ENCODE results near the gene PCNX2. TPM values are rescaled to one million over a fixed set of nuclear protein-coding genes. Genes with fewer than 3 reads are reported as not detected.
A peak's percentile ranks its signal among the peaks of the same experiment; 100 is the strongest.

The PCNX2 gene
- total and polyA plus RNA-seq, 2 of the 13 experiments (the other 11 are each of a cell fraction or from before 2014, with no cell fraction given) = 0.11 to 0.42 TPM

DNA sequence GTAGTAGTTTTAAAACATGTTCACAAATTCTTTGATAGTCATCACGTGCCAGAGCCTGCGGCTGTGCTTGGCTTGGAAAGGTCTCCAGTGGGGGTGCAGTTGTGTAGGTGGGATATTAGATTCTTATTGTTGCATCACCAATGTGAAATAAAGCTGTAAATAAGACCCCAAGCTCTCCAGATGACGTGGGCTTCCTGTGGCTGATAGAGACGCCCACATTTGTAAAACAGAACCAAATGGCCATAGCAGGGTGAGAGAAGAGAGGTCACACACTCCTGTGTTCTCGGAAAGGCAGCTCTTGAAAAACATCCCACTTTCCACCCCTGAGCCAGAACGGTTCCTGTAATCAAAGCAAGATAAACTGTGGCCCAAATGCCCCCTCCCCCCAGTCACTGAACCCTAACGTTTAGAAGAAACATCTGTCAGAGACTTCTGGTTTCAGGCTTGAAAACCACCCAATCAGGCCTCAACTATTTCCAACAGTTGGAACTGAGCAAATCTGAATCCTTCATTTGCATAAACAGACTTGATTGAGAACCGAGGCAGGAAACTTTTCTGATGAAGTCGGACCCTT lies 351.8 kb downstream of the PCNX2 start:
- ChIA-PET CTCF (ENCODE audit: low intra/inter-chr PET ratio, low total read pairs) (no interaction called here), POLR2A (no interaction called here)
- no peaks in the 10 kb centered on the region for H3K9me3 ChIP-seq (ENCODE audit: low read length)
- H3K4me2 ChIP-seq (ENCODE audit: low read depth, low read length) = no peak overlapping the region
- H3K27me3 ChIP-seq (ENCODE audit: control insufficient read depth in 1 of 2, insufficient read depth in 2 of 2, low read length in 2 of 2) = peaks cover 0 to 5% of the 10 kb centered on the region in 2 experiments; a peak in 2 of 5 replicates
- no peaks in the 10 kb centered on the region for H3K4me1 ChIP-seq (ENCODE audit: insufficient read depth, low read length)
- intact Hi-C loops (cut with micrococcal nuclease; ENCODE audit: unreplicated experiment) (no loop called here), in situ Hi-C loops (cut with HindIII; ENCODE audit: extremely low pct_ligation_motif_present, low pct_unique_long_range_greater_than_20kb) (no loop called here)
- H3K36me3 ChIP-seq (replicated peaks in 1 of 2; ENCODE audit: control insufficient read depth in 1 of 2, insufficient read depth in 2 of 2, low read length in 2 of 2) = no peaks in the 10 kb centered on the region
- peak overlapping the region; percentile 36 for H2AFZ ChIP-seq (ENCODE audit: low read length)
- no peaks in the 10 kb centered on the region for H4K20me1 ChIP-seq (ENCODE audit: insufficient read depth, low read length)
- no peak overlapping the region for H3K4me3 ChIP-seq (replicated peaks in 1 of 3; ENCODE audit: insufficient read depth in 1 of 3, low read depth in 2 of 3, low read length in 3 of 3)
- DNase-seq (ENCODE audit: low spot score) (no peak), ATAC-seq (no peak), FAIRE-seq (no peak)
- WGBS (ENCODE audit: low lambda C conversion rate) = 3% methylated on average over 7 of the region's 9 CpGs
- no peak overlapping the region for H3K9ac ChIP-seq (ENCODE audit: insufficient read depth, low read depth, low read length)
- no TSS peak for BruUV-seq (replicated peaks)
- no peak for TF ChIP-seq ADNP (CRISPR knock-in tag; IDR thresholded peaks at IDR 0.05)
- no peak for TF ChIP-seq CCDC6 (CRISPR knock-in tag; IDR thresholded peaks at IDR 0.05)
- no peak for TF ChIP-seq ZNF589 (CRISPR knock-in tag; conservative IDR thresholded peaks at IDR 0.05)
- TF ChIP-seq, protein P1, sequence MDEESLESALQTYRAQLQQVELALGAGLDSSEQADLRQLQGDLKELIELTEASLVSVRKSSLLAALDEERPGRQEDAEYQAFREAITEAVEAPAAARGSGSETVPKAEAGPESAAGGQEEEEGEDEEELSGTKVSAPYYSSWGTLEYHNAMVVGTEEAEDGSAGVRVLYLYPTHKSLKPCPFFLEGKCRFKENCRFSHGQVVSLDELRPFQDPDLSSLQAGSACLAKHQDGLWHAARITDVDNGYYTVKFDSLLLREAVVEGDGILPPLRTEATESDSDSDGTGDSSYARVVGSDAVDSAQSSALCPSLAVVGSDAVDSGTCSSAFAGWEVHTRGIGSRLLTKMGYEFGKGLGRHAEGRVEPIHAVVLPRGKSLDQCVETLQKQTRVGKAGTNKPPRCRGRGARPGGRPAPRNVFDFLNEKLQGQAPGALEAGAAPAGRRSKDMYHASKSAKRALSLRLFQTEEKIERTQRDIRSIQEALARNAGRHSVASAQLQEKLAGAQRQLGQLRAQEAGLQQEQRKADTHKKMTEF (CRISPR knock-in tag; IDR thresholded peaks at IDR 0.05) = no peak
- no peak for TF ChIP-seq ZNF780A (CRISPR knock-in tag; IDR thresholded peaks at IDR 0.05)
- TF ChIP-seq, protein P2, sequence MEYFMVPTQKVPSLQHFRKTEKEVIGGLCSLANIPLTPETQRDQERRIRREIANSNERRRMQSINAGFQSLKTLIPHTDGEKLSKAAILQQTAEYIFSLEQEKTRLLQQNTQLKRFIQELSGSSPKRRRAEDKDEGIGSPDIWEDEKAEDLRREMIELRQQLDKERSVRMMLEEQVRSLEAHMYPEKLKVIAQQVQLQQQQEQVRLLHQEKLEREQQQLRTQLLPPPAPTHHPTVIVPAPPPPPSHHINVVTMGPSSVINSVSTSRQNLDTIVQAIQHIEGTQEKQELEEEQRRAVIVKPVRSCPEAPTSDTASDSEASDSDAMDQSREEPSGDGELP (IDR thresholded peaks at IDR 0.05; ENCODE audit: borderline replicate concordance, low read depth) = no peak
- no peak for TF ChIP-seq YEATS4 (CRISPR knock-in tag; IDR thresholded peaks at IDR 0.05; ENCODE audit: borderline replicate concordance)
- TF ChIP-seq, protein P3, sequence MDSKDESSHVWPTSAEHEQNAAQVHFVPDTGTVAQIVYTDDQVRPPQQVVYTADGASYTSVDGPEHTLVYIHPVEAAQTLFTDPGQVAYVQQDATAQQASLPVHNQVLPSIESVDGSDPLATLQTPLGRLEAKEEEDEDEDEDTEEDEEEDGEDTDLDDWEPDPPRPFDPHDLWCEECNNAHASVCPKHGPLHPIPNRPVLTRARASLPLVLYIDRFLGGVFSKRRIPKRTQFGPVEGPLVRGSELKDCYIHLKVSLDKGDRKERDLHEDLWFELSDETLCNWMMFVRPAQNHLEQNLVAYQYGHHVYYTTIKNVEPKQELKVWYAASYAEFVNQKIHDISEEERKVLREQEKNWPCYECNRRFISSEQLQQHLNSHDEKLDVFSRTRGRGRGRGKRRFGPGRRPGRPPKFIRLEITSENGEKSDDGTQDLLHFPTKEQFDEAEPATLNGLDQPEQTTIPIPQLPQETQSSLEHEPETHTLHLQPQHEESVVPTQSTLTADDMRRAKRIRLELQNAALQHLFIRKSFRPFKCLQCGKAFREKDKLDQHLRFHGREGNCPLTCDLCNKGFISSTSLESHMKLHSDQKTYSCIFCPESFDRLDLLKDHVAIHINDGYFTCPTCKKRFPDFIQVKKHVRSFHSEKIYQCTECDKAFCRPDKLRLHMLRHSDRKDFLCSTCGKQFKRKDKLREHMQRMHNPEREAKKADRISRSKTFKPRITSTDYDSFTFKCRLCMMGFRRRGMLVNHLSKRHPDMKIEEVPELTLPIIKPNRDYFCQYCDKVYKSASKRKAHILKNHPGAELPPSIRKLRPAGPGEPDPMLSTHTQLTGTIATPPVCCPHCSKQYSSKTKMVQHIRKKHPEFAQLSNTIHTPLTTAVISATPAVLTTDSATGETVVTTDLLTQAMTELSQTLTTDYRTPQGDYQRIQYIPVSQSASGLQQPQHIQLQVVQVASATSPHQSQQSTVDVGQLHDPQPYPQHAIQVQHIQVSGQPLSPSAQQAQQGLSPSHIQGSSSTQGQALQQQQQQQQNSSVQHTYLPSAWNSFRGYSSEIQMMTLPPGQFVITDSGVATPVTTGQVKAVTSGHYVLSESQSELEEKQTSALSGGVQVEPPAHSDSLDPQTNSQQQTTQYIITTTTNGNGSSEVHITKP (CRISPR knock-in tag; IDR thresholded peaks at IDR 0.05; ENCODE audit: low read depth) = no peak
- no peak for TF ChIP-seq NFYC (CRISPR knock-in tag; IDR thresholded peaks at IDR 0.05)
- no peak for TF ChIP-seq PITX1 (CRISPR knock-in tag; IDR thresholded peaks at IDR 0.05)
- no peak for TF ChIP-seq ZFP41 (CRISPR knock-in tag; IDR thresholded peaks at IDR 0.05; ENCODE audit: borderline replicate concordance)
- no peak for TF ChIP-seq RBM22 (optimal IDR thresholded peaks at IDR 0.05; ENCODE audit: low read length)
- TF ChIP-seq, protein P4, sequence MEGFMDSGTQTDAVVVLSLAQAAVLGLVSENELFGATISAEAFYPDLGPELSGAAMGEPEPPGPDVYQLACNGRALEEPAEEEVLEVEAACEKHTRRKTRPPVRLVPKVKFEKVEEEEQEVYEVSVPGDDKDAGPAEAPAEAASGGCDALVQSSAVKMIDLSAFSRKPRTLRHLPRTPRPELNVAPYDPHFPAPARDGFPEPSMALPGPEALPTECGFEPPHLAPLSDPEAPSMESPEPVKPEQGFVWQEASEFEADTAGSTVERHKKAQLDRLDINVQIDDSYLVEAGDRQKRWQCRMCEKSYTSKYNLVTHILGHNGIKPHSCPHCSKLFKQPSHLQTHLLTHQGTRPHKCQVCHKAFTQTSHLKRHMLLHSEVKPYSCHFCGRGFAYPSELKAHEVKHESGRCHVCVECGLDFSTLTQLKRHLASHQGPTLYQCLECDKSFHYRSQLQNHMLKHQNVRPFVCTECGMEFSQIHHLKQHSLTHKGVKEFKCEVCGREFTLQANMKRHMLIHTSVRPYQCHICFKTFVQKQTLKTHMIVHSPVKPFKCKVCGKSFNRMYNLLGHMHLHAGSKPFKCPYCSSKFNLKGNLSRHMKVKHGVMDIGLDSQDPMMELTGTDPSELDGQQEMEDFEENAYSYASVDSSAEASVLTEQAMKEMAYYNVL (CRISPR knock-in tag; IDR thresholded peaks at IDR 0.05; ENCODE audit: borderline replicate concordance) = no peak
- H3K79me2 ChIP-seq (ENCODE audit: insufficient read depth, low read length) = no peaks in the 10 kb centered on the region
- H3K27ac ChIP-seq (ENCODE audit: extremely low read length, insufficient read depth, low read length) = no peak overlapping the region
